ENCODE results near the gene S100A7. TPM values are rescaled to one million over a fixed set of nuclear protein-coding genes. Genes with fewer than 3 reads are reported as not detected.

The S100A7 gene
- total RNA-seq: not detected

- H3K27ac Mint-ChIP-seq: no peak within 1 kb of the TSS
- H3K36me3 Mint-ChIP-seq: no peaks in the 10 kb centered on the region
- ATAC-seq (no peak), DNase-seq (ENCODE audit: low spot score in 2 of 2) (no peak)
- H3K9me3 Mint-ChIP-seq: no peaks in the 10 kb centered on the region
These were observed at the start of gene S100A7 for GRCh38 chr1:153460551-153460950. S100A7 (minus strand) TSS chr1:153460651; CDS start chr1:153459013, 1,638 bp downstream.

GRCh38 chr1:153509729-153510354 is 49.4 kb upstream of the S100A7 start:
- Mint-ChIP-seq H3K27ac (peak overlapping the region in 1 of 2 donors; percentile 11), H3K9me3 (no peaks in the 10 kb centered on the region), H3K36me3 (no peaks in the 10 kb centered on the region)
- ATAC-seq: peak; percentile 60 to 78
- peak in 1 of 2 donors; percentile 76 for DNase-seq (ENCODE audit: low spot score in 2 of 2)

GRCh38 chr1:153509036-153509435 is 48.6 kb upstream of the S100A7 start:
- no peaks in the 10 kb centered on the region for H3K36me3 Mint-ChIP-seq
- no peak for DNase-seq (ENCODE audit: low spot score in 2 of 2)
- ATAC-seq: no peak
- no peaks in the 10 kb centered on the region for H3K9me3 Mint-ChIP-seq
- H3K27ac Mint-ChIP-seq: peak overlapping the region in 1 of 2 donors; percentile 11

GRCh38 chr1:153507926-153508583 is 47.6 kb upstream of the S100A7 start:
- no peak for DNase-seq (ENCODE audit: low spot score in 2 of 2)
- Mint-ChIP-seq H3K9me3 (no peaks in the 10 kb centered on the region), H3K27ac (peak overlapping the region; percentile 68 to 73), H3K36me3 (no peaks in the 10 kb centered on the region)
- no peak for ATAC-seq

GRCh38 chr1:153506831-153507413 is 46.5 kb upstream of the S100A7 start:
- no peaks in the 10 kb centered on the region for H3K36me3 Mint-ChIP-seq
- no peak for DNase-seq (ENCODE audit: low spot score in 2 of 2)

GRCh38 chr1:153506386-153506785 is 45.9 kb upstream of the S100A7 start:
- ATAC-seq (no peak), DNase-seq (ENCODE audit: low spot score in 2 of 2) (no peak)
- Mint-ChIP-seq H3K36me3 (no peaks in the 10 kb centered on the region), H3K9me3 (no peaks in the 10 kb centered on the region), H3K27ac (peak overlapping the region in 1 of 2 donors; percentile 36)

More at GRCh38 chr1:153506831-153507413, 46.5 kb upstream of the S100A7 start:
- Mint-ChIP-seq H3K27ac (peak overlapping the region; percentile 32 to 73), H3K9me3 (no peaks in the 10 kb centered on the region)
- no peak for ATAC-seq

GRCh38 chr1:153505576-153505975 is 45.1 kb upstream of the S100A7 start:
- no peak for DNase-seq (ENCODE audit: low spot score in 2 of 2)
- Mint-ChIP-seq H3K9me3 (no peaks in the 10 kb centered on the region), H3K36me3 (no peaks in the 10 kb centered on the region), H3K27ac (no peak overlapping the region)
- ATAC-seq: no peak

- ATAC-seq (no peak), DNase-seq (ENCODE audit: low spot score in 2 of 2) (no peak)
- Mint-ChIP-seq H3K36me3 (no peaks in the 10 kb centered on the region), H3K9me3 (no peaks in the 10 kb centered on the region), H3K27ac (no peak overlapping the region)
These were observed 43.3 kb upstream of the S100A7 start for GRCh38 chr1:153503766-153504165.

GRCh38 chr1:153498746-153499145 is 38.3 kb upstream of the S100A7 start:
- Mint-ChIP-seq H3K36me3 (no peaks in the 10 kb centered on the region), H3K9me3 (no peaks in the 10 kb centered on the region), H3K27ac (no peak overlapping the region)
- ATAC-seq (no peak), DNase-seq (ENCODE audit: low spot score in 2 of 2) (no peak)

- Mint-ChIP-seq H3K27ac (no peak overlapping the region), H3K9me3 (no peaks in the 10 kb centered on the region), H3K36me3 (no peaks in the 10 kb centered on the region)
- ATAC-seq (no peak), DNase-seq (ENCODE audit: low spot score in 2 of 2) (no peak)
These were observed 35.1 kb upstream of the S100A7 start for GRCh38 chr1:153495536-153495935.

- H3K9me3 Mint-ChIP-seq: no peaks in the 10 kb centered on the region
- no peaks in the 10 kb centered on the region for H3K36me3 Mint-ChIP-seq
- DNase-seq (ENCODE audit: low spot score in 2 of 2) (peak; percentile 75 to 91), ATAC-seq (peak; percentile 82 to 87)
- H3K27ac Mint-ChIP-seq: no peak overlapping the region
These were observed 34.6 kb upstream of the S100A7 start for GRCh38 chr1:153494976-153495535.

GRCh38 chr1:153493343-153493960 is 33.0 kb upstream of the S100A7 start:
- H3K27ac Mint-ChIP-seq: peak overlapping the region in 1 of 2 donors; percentile 11
- no peaks in the 10 kb centered on the region for H3K9me3 Mint-ChIP-seq
- no peaks in the 10 kb centered on the region for H3K36me3 Mint-ChIP-seq
- DNase-seq (ENCODE audit: low spot score in 2 of 2): no peak
- no peak for ATAC-seq

- DNase-seq (ENCODE audit: low spot score in 2 of 2) (no peak), ATAC-seq (peak; percentile 24 to 46)
- no peaks in the 10 kb centered on the region for H3K36me3 Mint-ChIP-seq
- H3K9me3 Mint-ChIP-seq: no peaks in the 10 kb centered on the region
- no peak overlapping the region for H3K27ac Mint-ChIP-seq
These were observed 30.0 kb upstream of the S100A7 start for GRCh38 chr1:153490272-153491051.

- Mint-ChIP-seq H3K9me3 (no peaks in the 10 kb centered on the region), H3K36me3 (no peaks in the 10 kb centered on the region), H3K27ac (no peak overlapping the region)
- DNase-seq (ENCODE audit: low spot score in 2 of 2): no peak
- no peak for ATAC-seq
These were observed 28.3 kb upstream of the S100A7 start for GRCh38 chr1:153488731-153489130.

GRCh38 chr1:153487707-153488106 is 27.3 kb upstream of the S100A7 start:
- DNase-seq (ENCODE audit: low spot score in 2 of 2) (no peak), ATAC-seq (no peak)
- no peak overlapping the region for H3K27ac Mint-ChIP-seq
- no peaks in the 10 kb centered on the region for H3K36me3 Mint-ChIP-seq
- no peaks in the 10 kb centered on the region for H3K9me3 Mint-ChIP-seq

- ATAC-seq (no peak), DNase-seq (ENCODE audit: low spot score in 2 of 2) (no peak)
- Mint-ChIP-seq H3K27ac (no peak overlapping the region), H3K36me3 (no peaks in the 10 kb centered on the region), H3K9me3 (no peaks in the 10 kb centered on the region)
These were observed 25.4 kb upstream of the S100A7 start for GRCh38 chr1:153485863-153486262.
